Activated CD8-positive, alpha-beta memory T cell treated with anti-CD3 and anti-CD28 coated beads for 36 hours (primary cell): ENCODE results near the gene NPY2R. TPM values are rescaled to one million over a fixed set of nuclear protein-coding genes. Genes with fewer than 3 reads are reported as not detected.

Experiments
- CTCF ChIA-PET: fragments of 350-600 bp; sonication (Branson Sonifier 250); formaldehyde crosslinking; loops from one replicate; lab custom pipeline; 2021; ENCODE audit warnings: antibody characterized with exemption; lab: Charles Lee
- POLR2A ChIA-PET: fragments of 350-600 bp; sonication (Branson Sonifier 250); formaldehyde crosslinking; loops from one replicate; lab custom pipeline; 2021; ENCODE audit warnings: antibody characterized with exemption; lab: Charles Lee
- total RNA-seq, 2 experiments: library from RNA; stranded (reverse); gene quantifications; one replicate each; pipeline ENCODE4 v1.2.3, GENCODE V29; 2021

NPY2R gene
- not detected for total RNA-seq

- ChIA-PET POLR2A (no interaction called here), CTCF (no interaction called here)
Measured at GRCh38 chr4:155208258-155209054, at the start of gene NPY2R. NPY2R (plus strand) TSS chr4:155208636; CDS start chr4:155213940, 5,304 bp downstream.

GRCh38 chr4:155161357-155161756 lies 47.1 kb upstream of the NPY2R start:
- POLR2A ChIA-PET = no interaction called here
- CTCF ChIA-PET = no interaction called here

- ChIA-PET POLR2A (no interaction called here), CTCF (no interaction called here)
Measured at GRCh38 chr4:155164718-155165117, 43.7 kb upstream of the NPY2R start.

- ChIA-PET CTCF (no interaction called here), POLR2A (no interaction called here)
Measured at GRCh38 chr4:155170569-155170968, 37.9 kb upstream of the NPY2R start.

GRCh38 chr4:155173371-155173770 lies 35.1 kb upstream of the NPY2R start:
- POLR2A ChIA-PET = no interaction called here
- CTCF ChIA-PET = no interaction called here

- CTCF ChIA-PET = no interaction called here
Measured at GRCh38 chr4:155174668-155175067, 33.8 kb upstream of the NPY2R start.

GRCh38 chr4:155179216-155179615 lies 29.2 kb upstream of the NPY2R start:
- CTCF ChIA-PET = no interaction called here
- POLR2A ChIA-PET = no interaction called here

More at GRCh38 chr4:155174668-155175067, 33.8 kb upstream of the NPY2R start:
- POLR2A ChIA-PET = no interaction called here

- CTCF ChIA-PET = no interaction called here
- POLR2A ChIA-PET = no interaction called here
Measured at GRCh38 chr4:155186972-155187371, 21.5 kb upstream of the NPY2R start.

- POLR2A ChIA-PET = no interaction called here
- CTCF ChIA-PET = interaction anchor here (0.7 kb wide), 1 partner anchor 763 kb away, joined by 3 read pairs; no protein-coding TSS in a partner anchor
Measured at GRCh38 chr4:155187989-155188388, 20.4 kb upstream of the NPY2R start.

GRCh38 chr4:155190099-155190498 lies 18.3 kb upstream of the NPY2R start:
- CTCF ChIA-PET = no interaction called here
- POLR2A ChIA-PET = no interaction called here

- ChIA-PET POLR2A (no interaction called here), CTCF (interaction anchor here (0.7 kb wide), 1 partner anchor 135 kb away, joined by 3 read pairs; no protein-coding TSS in a partner anchor)
Measured at GRCh38 chr4:155197757-155198156, 10.7 kb upstream of the NPY2R start.

GRCh38 chr4:155207534-155208257 lies 740 bp upstream of the NPY2R start:
- ChIA-PET CTCF (no interaction called here), POLR2A (no interaction called here)

- POLR2A ChIA-PET = no interaction called here
Measured at GRCh38 chr4:155220025-155220424, 11.6 kb downstream of the NPY2R start.

GRCh38 chr4:155227131-155227530 lies 18.7 kb downstream of the NPY2R start:
- CTCF ChIA-PET = no interaction called here
- POLR2A ChIA-PET = no interaction called here

More at GRCh38 chr4:155220025-155220424, 11.6 kb downstream of the NPY2R start:
- CTCF ChIA-PET = no interaction called here

GRCh38 chr4:155228713-155229112 lies 20.3 kb downstream of the NPY2R start:
- ChIA-PET CTCF (no interaction called here), POLR2A (no interaction called here)

- POLR2A ChIA-PET = no interaction called here
- CTCF ChIA-PET = no interaction called here
Measured at GRCh38 chr4:155232432-155232831, 24.0 kb downstream of the NPY2R start.

GRCh38 chr4:155234206-155234605 lies 25.8 kb downstream of the NPY2R start:
- POLR2A ChIA-PET = no interaction called here
- CTCF ChIA-PET = no interaction called here

GRCh38 chr4:155237567-155237966 lies 29.1 kb downstream of the NPY2R start:
- POLR2A ChIA-PET = no interaction called here
- CTCF ChIA-PET = no interaction called here

GRCh38 chr4:155241225-155241624 lies 32.8 kb downstream of the NPY2R start:
- POLR2A ChIA-PET = no interaction called here
- CTCF ChIA-PET = no interaction called here

GRCh38 chr4:155241664-155242063 lies 33.2 kb downstream of the NPY2R start:
- ChIA-PET CTCF (no interaction called here), POLR2A (no interaction called here)

- POLR2A ChIA-PET = no interaction called here
- CTCF ChIA-PET = no interaction called here
Measured at GRCh38 chr4:155245105-155245504, 36.7 kb downstream of the NPY2R start.
